ENCODE data around the gene FAM210A.

FAM210A gene

DNA sequence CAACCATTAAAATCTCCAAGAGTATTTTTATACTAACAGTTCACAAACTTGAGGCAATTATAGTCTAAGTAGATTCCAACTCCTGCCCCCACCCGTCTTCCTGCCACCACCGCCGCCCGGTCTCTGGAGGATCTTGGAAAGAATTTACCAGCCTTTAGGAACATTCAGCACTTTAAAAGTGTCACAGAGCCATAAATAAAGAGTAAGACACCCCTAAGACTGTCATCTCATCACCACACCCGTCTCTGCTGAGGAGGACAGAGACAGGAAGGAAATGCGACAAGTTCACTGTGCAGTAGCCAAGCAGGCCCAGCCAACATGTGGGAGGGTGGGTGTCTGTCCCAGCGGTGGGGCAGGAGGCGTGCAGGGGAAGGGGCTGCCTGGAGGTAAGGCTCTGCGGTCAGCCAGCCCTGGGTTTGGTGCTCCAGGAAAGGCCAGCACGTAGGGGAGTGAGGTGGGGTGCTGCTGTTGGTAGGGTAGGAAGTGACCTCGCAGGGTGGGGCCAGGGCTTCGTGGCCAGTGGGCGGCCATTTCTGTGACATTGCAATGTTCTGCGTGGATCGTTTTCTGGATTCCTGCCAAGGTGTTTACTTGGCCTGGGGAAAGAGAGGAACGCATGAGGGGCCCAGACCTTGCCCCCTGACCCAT lies 111.6 kb downstream of the FAM210A start:
- DNase-seq (ENCODE audit: low spot score), result peak; percentile 35
- TF ChIP-seq, protein P1, sequence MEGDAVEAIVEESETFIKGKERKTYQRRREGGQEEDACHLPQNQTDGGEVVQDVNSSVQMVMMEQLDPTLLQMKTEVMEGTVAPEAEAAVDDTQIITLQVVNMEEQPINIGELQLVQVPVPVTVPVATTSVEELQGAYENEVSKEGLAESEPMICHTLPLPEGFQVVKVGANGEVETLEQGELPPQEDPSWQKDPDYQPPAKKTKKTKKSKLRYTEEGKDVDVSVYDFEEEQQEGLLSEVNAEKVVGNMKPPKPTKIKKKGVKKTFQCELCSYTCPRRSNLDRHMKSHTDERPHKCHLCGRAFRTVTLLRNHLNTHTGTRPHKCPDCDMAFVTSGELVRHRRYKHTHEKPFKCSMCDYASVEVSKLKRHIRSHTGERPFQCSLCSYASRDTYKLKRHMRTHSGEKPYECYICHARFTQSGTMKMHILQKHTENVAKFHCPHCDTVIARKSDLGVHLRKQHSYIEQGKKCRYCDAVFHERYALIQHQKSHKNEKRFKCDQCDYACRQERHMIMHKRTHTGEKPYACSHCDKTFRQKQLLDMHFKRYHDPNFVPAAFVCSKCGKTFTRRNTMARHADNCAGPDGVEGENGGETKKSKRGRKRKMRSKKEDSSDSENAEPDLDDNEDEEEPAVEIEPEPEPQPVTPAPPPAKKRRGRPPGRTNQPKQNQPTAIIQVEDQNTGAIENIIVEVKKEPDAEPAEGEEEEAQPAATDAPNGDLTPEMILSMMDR (IDR thresholded peaks at IDR 0.05; ENCODE audit: extremely low read depth, missing control alignments), result no peak

DNA sequence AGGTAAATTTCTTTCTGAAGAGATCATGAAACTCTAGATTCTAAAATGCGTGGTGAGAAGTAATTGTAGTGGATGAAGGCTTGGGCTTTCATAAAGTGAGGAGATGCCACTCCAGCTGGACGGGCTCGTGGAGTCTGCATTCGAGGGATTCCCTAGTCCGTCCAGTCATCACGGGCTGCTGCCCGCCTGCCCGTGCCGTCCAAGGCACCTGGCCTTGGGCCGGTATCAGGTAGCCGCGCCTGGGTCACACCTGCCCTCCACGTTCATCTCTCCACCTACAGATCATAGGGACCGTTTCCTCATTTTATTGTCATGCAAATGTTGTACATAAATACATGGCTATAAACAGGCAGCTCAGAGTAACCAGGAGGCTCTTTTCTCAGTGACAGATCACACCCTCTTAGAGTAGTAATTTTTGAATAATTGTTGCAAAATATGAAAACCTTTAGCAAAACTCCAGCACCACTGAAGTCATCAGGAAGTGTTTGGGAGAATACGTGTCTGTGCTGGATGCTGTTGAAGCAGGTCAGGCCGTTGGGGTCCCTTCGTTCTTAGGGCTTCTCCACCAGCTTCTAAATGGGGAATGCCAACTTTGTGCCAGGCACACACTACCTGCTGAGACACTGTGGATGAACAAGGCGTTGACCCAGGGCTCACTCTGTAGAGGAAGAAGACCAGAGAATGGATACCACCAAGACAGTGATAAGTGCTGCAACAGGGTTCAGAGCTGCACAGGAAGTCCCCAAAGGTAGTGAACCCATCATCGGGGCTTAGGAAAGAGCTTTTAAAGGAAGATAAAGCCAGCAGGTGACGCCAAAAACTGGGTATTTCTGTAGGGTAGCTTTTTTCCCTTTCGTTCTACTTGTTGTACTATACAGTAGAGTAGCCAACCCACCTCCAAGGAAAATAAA lies 112.5 kb downstream of the FAM210A start:
- no peak for DNase-seq (ENCODE audit: low spot score)
- TF ChIP-seq, protein P1 (IDR thresholded peaks at IDR 0.05; ENCODE audit: extremely low read depth, missing control alignments), result no peak
